ENCODE results near the gene CCDC92B.
"Not testable (repeated sequence)": the region's sequence is repeated elsewhere in the genome, so short reads cannot be mapped to it uniquely, and the experiment has no call there.

The CCDC92B gene

GRCh38 chr17:2689411-2690164 lies 59.9 kb downstream of the CCDC92B start:
- DNase-seq (ENCODE audit: low read depth) = no peak

- DNase-seq (ENCODE audit: low read depth) = no peak
Measured at GRCh38 chr17:2688351-2689342, 60.8 kb downstream of the CCDC92B start.

GRCh38 chr17:2687074-2687418 lies 62.4 kb downstream of the CCDC92B start:
- DNase-seq (ENCODE audit: low read depth) = no peak

DNA sequence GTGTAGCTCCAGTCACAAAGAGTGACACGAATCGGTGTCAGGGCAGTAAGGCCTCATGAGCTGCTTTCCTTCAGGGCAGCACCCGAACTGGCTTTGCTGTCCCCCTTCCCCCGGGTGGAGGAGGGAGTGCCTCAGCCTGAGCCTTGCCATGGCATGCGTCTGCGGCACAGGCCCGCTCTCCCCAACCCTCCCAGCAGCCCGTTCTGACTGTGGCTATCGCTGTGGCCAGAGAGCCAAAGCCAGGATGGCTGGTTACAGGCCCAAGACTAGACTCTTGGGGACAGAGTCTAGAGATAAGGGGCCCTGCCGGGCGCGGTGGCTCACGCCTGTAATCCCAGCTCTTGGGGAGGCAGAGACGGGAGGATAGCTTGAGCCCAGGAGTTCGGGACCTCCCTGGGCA lies 63.8 kb downstream of the CCDC92B start:
- DNase-seq (ENCODE audit: low read depth) = no peak

- no peak for DNase-seq (ENCODE audit: low read depth)
Measured at GRCh38 chr17:2684549-2684948, 64.9 kb downstream of the CCDC92B start.

DNA sequence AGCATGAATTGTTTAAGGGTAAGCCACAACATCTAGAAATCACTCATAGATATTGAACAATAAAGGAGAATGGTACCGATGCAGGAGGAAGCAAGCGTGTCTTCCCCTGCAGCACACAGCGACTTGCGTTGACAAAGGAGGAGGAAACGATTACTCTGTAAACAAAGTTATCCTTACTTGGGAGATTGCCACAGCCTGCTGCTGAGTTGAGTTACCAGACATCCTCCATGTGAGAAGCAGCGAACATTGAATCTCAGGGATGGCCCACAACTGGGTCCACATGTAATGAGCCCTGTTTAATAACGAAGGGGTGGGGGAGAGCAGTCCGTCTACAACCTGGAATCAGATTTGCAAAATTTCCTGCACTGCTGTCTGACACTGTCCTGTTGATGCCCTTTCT lies 65.5 kb downstream of the CCDC92B start:
- no peak for DNase-seq (ENCODE audit: low read depth)

GRCh38 chr17:2682176-2682938 lies 67.1 kb downstream of the CCDC92B start:
- DNase-seq (ENCODE audit: low read depth) = no peak

- DNase-seq (ENCODE audit: low read depth) = no peak
Measured at GRCh38 chr17:2681650-2682049, 67.8 kb downstream of the CCDC92B start.

- DNase-seq (ENCODE audit: low read depth) = no peak
Measured at GRCh38 chr17:2680961-2681360, 68.5 kb downstream of the CCDC92B start.

DNA sequence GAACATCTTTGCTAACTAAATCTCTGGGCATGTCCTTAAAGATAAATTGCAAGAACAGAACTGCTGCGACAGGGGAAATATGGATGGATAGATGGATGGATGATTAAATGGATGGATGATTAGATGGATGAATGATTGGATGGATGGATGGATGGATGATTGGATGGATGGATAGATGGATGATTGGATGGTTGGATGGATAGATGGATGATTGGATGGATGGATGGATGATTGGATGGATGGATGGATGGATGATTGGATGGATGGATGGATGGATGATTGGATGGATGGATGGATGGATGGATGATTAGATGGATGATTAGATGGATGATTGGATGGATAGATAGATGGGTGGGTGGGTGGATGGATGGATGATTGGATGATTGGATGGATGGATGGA lies 70.2 kb downstream of the CCDC92B start:
- not testable (repeated sequence) for DNase-seq (ENCODE audit: low read depth)
